Esophagus muscularis mucosa (tissue), 4 donors: ENCODE measurements around the gene PCDHGA5. TPM values are rescaled to one million over a fixed set of nuclear protein-coding genes. Genes with fewer than 3 reads are reported as not detected.

ENCODE experiments used
- DNase-seq: peaks from one replicate; pipeline ENCODE4 v3.0.0-alpha.2; 2017; ENCODE audit errors: extremely low spot score
- H3K27ac ChIP-seq, 4 donors: fragments of 200-600 bp; sonication (generic); replicated peaks in 1 of 4; 1 replicate in 3 of 4; 2 replicates in 1 of 4; pipeline ENCODE4 v1.5.1; 2016 to 2019; ENCODE audit warnings: mild to moderate bottlenecking in 1 of 4
- H3K27me3 ChIP-seq, 4 donors: fragments of 200-600 bp; sonication (generic); one replicate each; pipeline versions ENCODE4 v1.5.1 to v1.6.0; 2016 to 2019
- H3K36me3 ChIP-seq, 4 donors: fragments of 200-600 bp; sonication (generic); one replicate each; pipeline ENCODE4 v1.5.1; 2016 to 2019
- H3K4me1 ChIP-seq, 4 donors: fragments of 200-600 bp; sonication (generic); one replicate each; pipeline ENCODE4 v1.5.1; 2016 to 2019
- H3K4me3 ChIP-seq, 4 donors: fragments of 200-600 bp; sonication (generic); 1 replicate in 2 of 4; 2 replicates in 2 of 4; pipeline ENCODE4 v1.5.1; 2016 to 2019; ENCODE audit warnings: mild to moderate bottlenecking in 4 of 4, moderate library complexity in 1 of 4
- H3K9me3 ChIP-seq, 4 donors: fragments of 200-600 bp; sonication (generic); 1 replicate in 3 of 4; 2 replicates in 1 of 4; pipeline ENCODE4 v1.5.1; 2016 to 2019
- CTCF ChIP-seq, 3 experiments: fragments of 200-600 bp in 2 of 3; fragments of 450-650 bp in 1 of 3; sonication (generic) in 2 of 3; IDR thresholded peaks; one replicate each; pipeline ENCODE4 v1.5.1; 2017 to 2019; ENCODE audit warnings: antibody characterized with exemption in 3 of 3, mild to moderate bottlenecking in 2 of 3, moderate library complexity in 1 of 3
- EP300 ChIP-seq: sonication (generic); formaldehyde crosslinking; IDR thresholded peaks from one replicate; pipeline ENCODE4 v1.6.1; 2017; ENCODE audit warnings: antibody characterized with exemption
- POLR2A ChIP-seq: fragments of 450-650 bp; IDR thresholded peaks from one replicate; pipeline ENCODE4 v1.6.1; 2017; ENCODE audit warnings: antibody characterized with exemption, moderate library complexity, mild to moderate bottlenecking, low read depth
- POLR2AphosphoS5 ChIP-seq, 2 donors: sonication (generic); formaldehyde crosslinking; IDR thresholded peaks; one replicate each; pipeline ENCODE4 v1.6.1; 2017; ENCODE audit warnings: antibody characterized with exemption in 2 of 2
- WGBS: methylation state at CpG from one replicate; pipeline ENCODE4 v1.1.5; 2018; 5-methylcytosine and 5-hydroxymethylcytosine counted together
- intact Hi-C: fragments of 100-400 bp; cut with DNase I; formaldehyde crosslinking; loops from one replicate; pipeline ENCODE4 v1.15.1; 2023
- total RNA-seq, 4 donors: library from RNA; depleted of rRNA; stranded (reverse); fragments of >200 nt; gene quantifications; one replicate each; pipeline versions ENCODE4 v1.1.0 to v1.2.1, GENCODE V29; 2016

Gene PCDHGA5
- total RNA-seq, 4 donors from 2014 or later = 2.6 to 5.4 (median 4.7) TPM

- H3K27me3 ChIP-seq = peaks cover 0 to 29% (median 3%) of the 10 kb centered on the region in 4 donors
- H3K9me3 ChIP-seq = peaks cover 4 to 96% (median 88%) of the 10 kb centered on the region in 4 donors
- DNase-seq = no peak
- TF ChIP-seq CTCF (IDR thresholded peaks at IDR 0.05) (no peak), POLR2AphosphoS5 (IDR thresholded peaks at IDR 0.05) (no peak), POLR2A (no peak), EP300 (no peak)
- intact Hi-C loops = loop anchor here (10.0 kb wide), 1 partner anchor 213 kb away; no protein-coding TSS in a partner anchor
- H3K4me1 ChIP-seq = no peaks in the 10 kb centered on the region
- no peak overlapping the region for H3K4me3 ChIP-seq
- H3K27ac ChIP-seq = no peak overlapping the region
- no CpG with 5 or more reads among the region's 36 CpGs for WGBS
- no peaks in the 10 kb centered on the region for H3K36me3 ChIP-seq
Measured at GRCh38 chr5:141351591-141351990, 12.4 kb upstream of the PCDHGA5 start.

- DNase-seq = no peak
- TF ChIP-seq CTCF (IDR thresholded peaks at IDR 0.05) = peak; percentile 30 to 33 (median 32)
- no peak for TF ChIP-seq POLR2AphosphoS5 (IDR thresholded peaks at IDR 0.05)
- no peak for TF ChIP-seq EP300
- TF ChIP-seq POLR2A = no peak
- Histone ChIP-seq H3K27ac (no peak within 1 kb of the TSS), H3K36me3 (no peaks in the 10 kb centered on the region), H3K4me3 (peak within 1 kb of the TSS; percentile 21 to 48 (median 43)), H3K27me3 (peaks cover 0 to 23% (median 3%) of the 10 kb centered on the region in 4 donors), H3K4me1 (no peaks in the 10 kb centered on the region), H3K9me3 (peaks cover 10 to 98% (median 95%) of the 10 kb centered on the region in 4 donors)
- intact Hi-C loops = loop anchor here (10.0 kb wide), 1 partner anchor 210 kb away; no protein-coding TSS in a partner anchor
- 16% methylated on average over 13 of the region's 29 CpGs for WGBS
Measured at GRCh38 chr5:141354900-141355469, 9.0 kb upstream of the PCDHGA5 start, which contains the start of gene PCDHGA4. Gene PCDHGA4, plus strand, starts transcription at chr5:141355021. Its CDS starts 87 bp downstream, at chr5:141355108.

GRCh38 chr5:141355641-141356040 is 8.3 kb upstream of the PCDHGA5 start:
- 48% methylated on average over 24 of the region's 24 CpGs for WGBS
- DNase-seq = no peak
- Histone ChIP-seq H3K36me3 (no peaks in the 10 kb centered on the region), H3K27me3 (peaks cover 0 to 22% (median 3%) of the 10 kb centered on the region in 4 donors), H3K27ac (no peak overlapping the region), H3K4me3 (peak overlapping the region; percentile 21 to 48 (median 43)), H3K9me3 (peaks cover 10 to 98% (median 95%) of the 10 kb centered on the region in 4 donors), H3K4me1 (no peaks in the 10 kb centered on the region)
- no peak for TF ChIP-seq POLR2A
- no peak for TF ChIP-seq EP300
- no peak for TF ChIP-seq CTCF (IDR thresholded peaks at IDR 0.05)
- no peak for TF ChIP-seq POLR2AphosphoS5 (IDR thresholded peaks at IDR 0.05)
- intact Hi-C loops = loop anchor here (10.0 kb wide), 1 partner anchor 209 kb away; no protein-coding TSS in a partner anchor

GRCh38 chr5:141356133-141356532 is 7.8 kb upstream of the PCDHGA5 start:
- TF ChIP-seq POLR2AphosphoS5 (IDR thresholded peaks at IDR 0.05) (no peak), POLR2A (no peak)
- intact Hi-C loops = loop anchor here (10.0 kb wide), 1 partner anchor 209 kb away; no protein-coding TSS in a partner anchor
- DNase-seq = no peak
- Histone ChIP-seq H3K36me3 (no peaks in the 10 kb centered on the region), H3K4me3 (no peak overlapping the region), H3K27ac (no peak overlapping the region), H3K9me3 (peaks cover 10 to 98% (median 95%) of the 10 kb centered on the region in 4 donors), H3K27me3 (peaks cover 0 to 17% (median 2%) of the 10 kb centered on the region in 4 donors), H3K4me1 (no peaks in the 10 kb centered on the region)
- WGBS = 78% methylated on average over 5 of the region's 5 CpGs

- Histone ChIP-seq H3K4me3 (no peak overlapping the region), H3K27ac (no peak overlapping the region), H3K27me3 (peaks cover 0 to 14% (median 0%) of the 10 kb centered on the region in 4 donors), H3K4me1 (no peaks in the 10 kb centered on the region), H3K36me3 (no peaks in the 10 kb centered on the region), H3K9me3 (peaks cover 10 to 98% (median 95%) of the 10 kb centered on the region in 4 donors)
- DNase-seq = no peak
- intact Hi-C loops = loop anchor here (10.0 kb wide), 1 partner anchor 208 kb away; no protein-coding TSS in a partner anchor
- TF ChIP-seq POLR2AphosphoS5 (IDR thresholded peaks at IDR 0.05) = no peak
- no peak for TF ChIP-seq CTCF (IDR thresholded peaks at IDR 0.05)
- no peak for TF ChIP-seq POLR2A
- no peak for TF ChIP-seq EP300
- 61% methylated on average over 4 of the region's 19 CpGs for WGBS
Measured at GRCh38 chr5:141356950-141357349, 7.0 kb upstream of the PCDHGA5 start.
